ENCODE data around the gene SPOCK1.

DNA sequence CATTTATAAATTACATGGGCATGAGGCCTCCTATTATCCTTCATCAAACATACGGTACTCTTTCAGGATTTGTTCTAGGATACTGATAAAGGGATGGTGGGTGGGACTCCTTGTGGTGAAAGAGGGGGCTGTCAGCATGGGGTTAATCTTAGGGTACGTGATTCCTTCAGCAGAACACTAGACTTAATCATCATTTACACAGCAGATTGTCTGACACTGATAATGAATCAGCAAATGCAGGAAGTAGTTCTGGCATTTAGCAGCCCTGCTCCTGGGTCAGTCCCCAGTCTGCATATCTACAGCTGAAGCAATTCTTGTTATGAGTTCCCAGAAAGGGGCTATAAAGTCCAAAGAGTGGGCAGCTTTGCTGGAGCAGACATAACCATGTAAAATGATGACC, 384.6 kb downstream of the SPOCK1 start:
- TF ChIP-seq, protein P1, sequence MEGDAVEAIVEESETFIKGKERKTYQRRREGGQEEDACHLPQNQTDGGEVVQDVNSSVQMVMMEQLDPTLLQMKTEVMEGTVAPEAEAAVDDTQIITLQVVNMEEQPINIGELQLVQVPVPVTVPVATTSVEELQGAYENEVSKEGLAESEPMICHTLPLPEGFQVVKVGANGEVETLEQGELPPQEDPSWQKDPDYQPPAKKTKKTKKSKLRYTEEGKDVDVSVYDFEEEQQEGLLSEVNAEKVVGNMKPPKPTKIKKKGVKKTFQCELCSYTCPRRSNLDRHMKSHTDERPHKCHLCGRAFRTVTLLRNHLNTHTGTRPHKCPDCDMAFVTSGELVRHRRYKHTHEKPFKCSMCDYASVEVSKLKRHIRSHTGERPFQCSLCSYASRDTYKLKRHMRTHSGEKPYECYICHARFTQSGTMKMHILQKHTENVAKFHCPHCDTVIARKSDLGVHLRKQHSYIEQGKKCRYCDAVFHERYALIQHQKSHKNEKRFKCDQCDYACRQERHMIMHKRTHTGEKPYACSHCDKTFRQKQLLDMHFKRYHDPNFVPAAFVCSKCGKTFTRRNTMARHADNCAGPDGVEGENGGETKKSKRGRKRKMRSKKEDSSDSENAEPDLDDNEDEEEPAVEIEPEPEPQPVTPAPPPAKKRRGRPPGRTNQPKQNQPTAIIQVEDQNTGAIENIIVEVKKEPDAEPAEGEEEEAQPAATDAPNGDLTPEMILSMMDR (conservative IDR thresholded peaks at IDR 0.05; ENCODE audit: low read depth, low read length): no peak
- TF ChIP-seq POLR2A (IDR thresholded peaks at IDR 0.05; ENCODE audit: low read depth, low read length) (no peak), RAD21 (IDR thresholded peaks at IDR 0.05; ENCODE audit: low read length) (no peak), FOS (IDR thresholded peaks at IDR 0.05; ENCODE audit: low read depth, low read length) (no peak), RFX5 (IDR thresholded peaks at IDR 0.05; ENCODE audit: low read depth, low read length) (no peak), BHLHE40 (IDR thresholded peaks at IDR 0.05; ENCODE audit: low read depth, low read length) (no peak), NFE2L2 (IDR thresholded peaks at IDR 0.05; ENCODE audit: low read depth, low read length) (no peak), CHD1 (IDR thresholded peaks at IDR 0.05; ENCODE audit: low read depth, low read length) (no peak)

Data from IMR-90 (cell line).